ENCODE measurements around the gene USP21. TPM values are rescaled to one million over a fixed set of nuclear protein-coding genes. Genes with fewer than 3 reads are reported as not detected.

USP21 gene
- total and polyA plus RNA-seq, 2 donors (not counting 3 experiments of a cell fraction or from before 2014, with no cell fraction given): 19.7 to 29.2 TPM

DNA sequence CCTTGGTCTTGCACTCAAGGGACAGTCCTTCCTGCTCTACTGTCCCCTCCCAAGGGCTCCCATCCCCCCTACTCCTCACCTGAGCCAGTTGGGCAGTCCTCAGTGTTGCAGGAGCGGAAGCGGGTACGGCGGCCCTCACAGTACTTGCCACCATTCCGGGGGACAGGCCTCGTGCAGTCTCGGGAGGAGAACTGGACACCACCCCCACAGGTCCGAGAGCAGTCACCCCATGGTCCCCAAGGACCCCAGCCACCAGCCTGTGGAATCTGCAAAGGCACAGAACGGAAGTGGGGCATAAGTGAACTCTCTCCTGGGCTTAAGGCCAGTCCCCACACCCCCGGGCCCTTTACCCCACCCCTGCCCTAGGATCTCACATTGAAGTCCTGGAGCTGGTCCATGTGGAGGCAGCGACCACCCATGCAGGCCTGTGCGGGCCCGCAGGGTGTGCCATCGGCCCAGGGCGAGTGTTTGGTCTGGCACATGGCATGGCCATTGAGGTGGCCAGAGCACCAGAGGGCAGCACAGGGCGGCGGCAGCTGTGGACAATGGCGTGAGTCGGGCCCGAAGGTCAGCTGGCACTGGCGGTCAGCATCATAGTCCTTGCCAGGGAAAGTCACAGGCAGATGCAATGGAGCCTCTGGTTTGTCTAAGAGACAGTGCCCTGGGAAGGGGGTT is 34.4 kb downstream of the USP21 start:
- no peak overlapping the region for H3K9ac ChIP-seq (replicated peaks; ENCODE audit: extremely low read depth, insufficient read depth, low read length)
- DNase-seq (ENCODE audit: low read depth, low spot score): no peak
- H3K9me3 ChIP-seq (replicated peaks; ENCODE audit: control insufficient read depth, insufficient read depth, low read length): no peaks in the 10 kb centered on the region
- H2AFZ ChIP-seq (ENCODE audit: low read depth, low read length): no peak overlapping the region
- peaks cover 33% of the 10 kb centered on the region for H3K79me2 ChIP-seq (ENCODE audit: control insufficient read depth, insufficient read depth, low read length)
- no peaks in the 10 kb centered on the region for H3K9me1 ChIP-seq (replicated peaks; ENCODE audit: control insufficient read depth, extremely low read depth, insufficient read depth, low read length)
- peak; percentile 49 for TF ChIP-seq MYC (IDR thresholded peaks at IDR 0.05; ENCODE audit: low read depth, low read length)
- no peak for TF ChIP-seq JUN (IDR thresholded peaks at IDR 0.05; ENCODE audit: borderline replicate concordance, insufficient read depth, insufficient read length, low read depth)
- TF ChIP-seq GATA2 (IDR thresholded peaks at IDR 0.05; ENCODE audit: insufficient read depth, insufficient read length, low read depth, low read length): no peak
- TF ChIP-seq POLR2A (IDR thresholded peaks at IDR 0.05; ENCODE audit: low read depth, low read length): no peak
- TF ChIP-seq, protein P1, sequence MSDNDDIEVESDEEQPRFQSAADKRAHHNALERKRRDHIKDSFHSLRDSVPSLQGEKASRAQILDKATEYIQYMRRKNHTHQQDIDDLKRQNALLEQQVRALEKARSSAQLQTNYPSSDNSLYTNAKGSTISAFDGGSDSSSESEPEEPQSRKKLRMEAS (IDR thresholded peaks at IDR 0.05; ENCODE audit: insufficient read depth, insufficient read length): no peak
- TF ChIP-seq, protein P2, sequence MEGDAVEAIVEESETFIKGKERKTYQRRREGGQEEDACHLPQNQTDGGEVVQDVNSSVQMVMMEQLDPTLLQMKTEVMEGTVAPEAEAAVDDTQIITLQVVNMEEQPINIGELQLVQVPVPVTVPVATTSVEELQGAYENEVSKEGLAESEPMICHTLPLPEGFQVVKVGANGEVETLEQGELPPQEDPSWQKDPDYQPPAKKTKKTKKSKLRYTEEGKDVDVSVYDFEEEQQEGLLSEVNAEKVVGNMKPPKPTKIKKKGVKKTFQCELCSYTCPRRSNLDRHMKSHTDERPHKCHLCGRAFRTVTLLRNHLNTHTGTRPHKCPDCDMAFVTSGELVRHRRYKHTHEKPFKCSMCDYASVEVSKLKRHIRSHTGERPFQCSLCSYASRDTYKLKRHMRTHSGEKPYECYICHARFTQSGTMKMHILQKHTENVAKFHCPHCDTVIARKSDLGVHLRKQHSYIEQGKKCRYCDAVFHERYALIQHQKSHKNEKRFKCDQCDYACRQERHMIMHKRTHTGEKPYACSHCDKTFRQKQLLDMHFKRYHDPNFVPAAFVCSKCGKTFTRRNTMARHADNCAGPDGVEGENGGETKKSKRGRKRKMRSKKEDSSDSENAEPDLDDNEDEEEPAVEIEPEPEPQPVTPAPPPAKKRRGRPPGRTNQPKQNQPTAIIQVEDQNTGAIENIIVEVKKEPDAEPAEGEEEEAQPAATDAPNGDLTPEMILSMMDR (IDR thresholded peaks at IDR 0.05; ENCODE audit: extremely low read depth in 1 of 2, insufficient read depth in 1 of 2, low read depth in 1 of 2, low read length in 2 of 2): peak; percentile 36 to 61
- TF ChIP-seq POLR2AphosphoS5 (IDR thresholded peaks at IDR 0.05; ENCODE audit: insufficient read depth, low read depth, low read length): no peak
- TF ChIP-seq FOS (IDR thresholded peaks at IDR 0.05; ENCODE audit: borderline replicate concordance, insufficient read depth, low read length): no peak
- no peak for TF ChIP-seq EZH2 (IDR thresholded peaks at IDR 0.05; ENCODE audit: borderline replicate concordance, low read depth, low read length, severe bottlenecking)
- no peak overlapping the region for H3K4me3 ChIP-seq (replicated peaks in 1 of 3; ENCODE audit: insufficient read depth in 1 of 3, low read depth in 1 of 3, low read length in 3 of 3)
- no peak overlapping the region for H3K4me2 ChIP-seq (ENCODE audit: insufficient read depth, low read length)
- CTCF ChIA-PET: interaction anchor here (0.7 to 6.2 kb wide), 16 partner anchors 8 to 246 kb away, joined by 3 to 54 read pairs (median 4); partner anchors contain the start of genes NDUFS2, PPOX and TOMM40L
- no peak overlapping the region for H3K27ac ChIP-seq (ENCODE audit: insufficient read depth, low read depth, low read length)
- intact Hi-C loops (cut with micrococcal nuclease): loop anchor here (2.0 kb wide), 1 partner anchor 97 kb away; no protein-coding TSS in a partner anchor
- no peaks in the 10 kb centered on the region for H4K20me1 ChIP-seq (replicated peaks; ENCODE audit: control insufficient read depth, extremely low read depth, insufficient read depth, low read length)
- peaks cover 3% of the 10 kb centered on the region in 2 experiments for H3K36me3 ChIP-seq (ENCODE audit: control insufficient read depth in 2 of 2, extremely low read depth in 1 of 2, insufficient read depth in 2 of 2, low read length in 2 of 2)
- FAIRE-seq: peak; percentile 70
- POLR2A ChIA-PET: interaction anchor here (1.6 kb wide), 1 partner anchor 32 kb away, joined by 5 read pairs; no protein-coding TSS in a partner anchor
- BruUV-seq (replicated peaks): no TSS peak
- H3K27me3 ChIP-seq (ENCODE audit: control insufficient read depth in 2 of 2, insufficient read depth in 2 of 2, low read length in 2 of 2): no peaks in the 10 kb centered on the region
- H3K4me1 ChIP-seq (ENCODE audit: control insufficient read depth, extremely low read depth, insufficient read depth, low read length): peaks cover 30% of the 10 kb centered on the region
- dilution Hi-C loops (cut with MboI; ENCODE audit: extremely low pct_ligation_motif_present, low sequenced_read_pairs): no loop called here

Measured in endothelial cell of umbilical vein (primary cell).